Measurements from ENCODE around the gene MAEA. TPM values are rescaled to one million over a fixed set of nuclear protein-coding genes. Genes with fewer than 3 reads are reported as not detected.
"Not testable (repeated sequence)": the region's sequence is repeated elsewhere in the genome, so short reads cannot be mapped to it uniquely, and the experiment has no call there.

Gene MAEA
- total RNA-seq, 1 experiment from 2014 or later, result 127 TPM

GRCh38 chr4:1365271-1366178 is 75.8 kb downstream of the MAEA start:
- DNase-seq (ENCODE audit: low spot score), result peak; percentile 46

- no peak for DNase-seq (ENCODE audit: low spot score)
These were observed 76.9 kb downstream of the MAEA start for GRCh38 chr4:1366371-1367229.

GRCh38 chr4:1367230-1367935 is 77.7 kb downstream of the MAEA start:
- DNase-seq (ENCODE audit: low spot score), result no peak

GRCh38 chr4:1367936-1368289 is 78.2 kb downstream of the MAEA start:
- no peak for DNase-seq (ENCODE audit: low spot score)

- DNase-seq (ENCODE audit: low spot score), result no peak
These were observed 78.9 kb downstream of the MAEA start for GRCh38 chr4:1368421-1369090.

GRCh38 chr4:1369091-1369450 is 79.4 kb downstream of the MAEA start:
- DNase-seq (ENCODE audit: low spot score), result no peak

GRCh38 chr4:1369479-1370079 is 79.9 kb downstream of the MAEA start:
- DNase-seq (ENCODE audit: low spot score), result no peak

GRCh38 chr4:1370321-1371124 is 80.8 kb downstream of the MAEA start:
- DNase-seq (ENCODE audit: low spot score), result no peak

GRCh38 chr4:1371176-1372165 is 81.8 kb downstream of the MAEA start:
- DNase-seq (ENCODE audit: low spot score), result no peak

- DNase-seq (ENCODE audit: low spot score), result not testable (repeated sequence)
These were observed 82.9 kb downstream of the MAEA start for GRCh38 chr4:1372576-1372975.

GRCh38 chr4:1373892-1374705 is 84.4 kb downstream of the MAEA start:
- no peak for DNase-seq (ENCODE audit: low spot score)

- no peak for DNase-seq (ENCODE audit: low spot score)
These were observed 85.0 kb downstream of the MAEA start for GRCh38 chr4:1374706-1375045.

GRCh38 chr4:1375051-1375721 is 85.5 kb downstream of the MAEA start:
- DNase-seq (ENCODE audit: low spot score), result no peak

GRCh38 chr4:1375761-1376322 is 86.2 kb downstream of the MAEA start:
- DNase-seq (ENCODE audit: low spot score), result no peak

GRCh38 chr4:1376391-1376840 is 86.7 kb downstream of the MAEA start:
- DNase-seq (ENCODE audit: low spot score), result no peak

GRCh38 chr4:1376841-1377605 is 87.3 kb downstream of the MAEA start:
- DNase-seq (ENCODE audit: low spot score), result no peak
